TTC549 (cell line): ENCODE results near the gene GPSM1.

ENCODE experiments used
- FAIRE-seq: peaks from 2 replicates; lab custom pipeline; 2012; peaks lifted over from hg19 to GRCh38; lab: Jason Lieb, UNC

The GPSM1 gene

GRCh38 chr9:136377341-136378169, 50.2 kb downstream of the GPSM1 start:
- FAIRE-seq: no peak

- FAIRE-seq: no peak
These were observed 51.0 kb downstream of the GPSM1 start for GRCh38 chr9:136378170-136379002.

GRCh38 chr9:136379003-136379287, 51.6 kb downstream of the GPSM1 start:
- no peak for FAIRE-seq

GRCh38 chr9:136379401-136379800, 52.1 kb downstream of the GPSM1 start:
- no peak for FAIRE-seq

GRCh38 chr9:136379891-136380290, 52.6 kb downstream of the GPSM1 start:
- no peak for FAIRE-seq

DNA sequence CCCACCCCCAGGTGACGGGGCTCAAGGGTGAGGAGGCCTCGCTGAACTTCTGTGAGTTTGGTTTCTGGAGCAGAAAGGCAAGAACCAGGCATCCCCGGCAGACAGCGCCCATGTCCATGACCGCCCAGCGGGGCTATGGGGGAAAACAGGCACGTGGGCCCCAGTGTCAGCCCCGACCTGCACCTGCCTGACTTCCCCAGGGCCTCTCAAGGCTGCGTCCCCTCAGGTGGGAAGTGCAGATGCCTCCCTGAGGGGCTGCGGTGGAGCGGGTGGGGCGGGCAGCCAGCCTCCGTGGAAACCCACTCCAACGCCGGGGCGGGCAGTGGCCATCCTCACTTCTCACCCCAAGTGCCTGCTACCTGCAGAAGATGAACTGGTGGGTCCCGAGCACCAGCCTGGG, 53.0 kb downstream of the GPSM1 start:
- no peak for FAIRE-seq

DNA sequence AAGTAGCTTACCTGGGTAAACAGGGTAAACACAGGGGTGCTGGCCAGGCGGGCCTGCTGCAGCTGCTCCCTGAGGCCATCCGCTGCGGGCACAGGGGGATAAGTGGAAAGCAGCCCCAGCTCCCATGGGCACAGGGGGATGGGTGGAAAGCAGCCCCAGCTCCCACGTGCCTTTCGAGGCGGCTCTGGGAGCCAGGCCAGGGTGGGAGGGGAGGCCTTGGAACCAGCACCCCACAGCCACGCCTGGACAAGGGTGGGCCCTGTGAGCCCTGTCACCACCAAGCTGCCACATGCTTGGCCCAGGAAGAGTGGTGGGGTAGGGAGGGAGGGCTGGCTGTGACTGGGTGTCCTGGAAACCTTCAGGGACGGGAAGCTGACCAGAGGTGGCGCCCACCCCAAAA, 54.0 kb downstream of the GPSM1 start:
- FAIRE-seq: no peak

DNA sequence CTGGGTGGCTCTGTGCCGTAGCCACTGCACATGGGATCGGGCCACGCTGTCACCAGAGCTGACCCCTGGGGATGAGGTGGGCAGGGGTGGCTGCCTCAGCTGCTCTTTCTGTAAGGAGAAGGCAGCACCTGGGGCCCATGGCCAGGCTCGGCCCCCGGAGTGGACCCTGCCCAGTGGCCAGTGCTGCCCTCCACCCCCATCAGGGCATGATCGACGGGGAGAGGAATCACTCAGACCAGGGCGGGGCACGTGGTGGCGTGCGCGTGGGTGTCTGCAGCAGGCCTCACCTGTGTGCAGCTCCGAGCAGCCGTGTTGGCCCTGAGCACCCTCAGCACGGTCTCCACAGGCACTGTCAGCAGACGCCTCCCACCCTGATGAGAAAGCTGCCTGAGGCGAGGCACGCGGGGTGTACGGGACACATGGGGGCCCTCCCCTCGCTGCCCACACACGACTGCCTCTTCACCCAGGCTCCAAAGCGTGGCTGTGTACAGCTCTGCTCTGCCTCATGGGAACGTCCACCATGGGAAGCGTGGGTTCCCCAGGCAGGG, 54.7 kb downstream of the GPSM1 start:
- no peak for FAIRE-seq

DNA sequence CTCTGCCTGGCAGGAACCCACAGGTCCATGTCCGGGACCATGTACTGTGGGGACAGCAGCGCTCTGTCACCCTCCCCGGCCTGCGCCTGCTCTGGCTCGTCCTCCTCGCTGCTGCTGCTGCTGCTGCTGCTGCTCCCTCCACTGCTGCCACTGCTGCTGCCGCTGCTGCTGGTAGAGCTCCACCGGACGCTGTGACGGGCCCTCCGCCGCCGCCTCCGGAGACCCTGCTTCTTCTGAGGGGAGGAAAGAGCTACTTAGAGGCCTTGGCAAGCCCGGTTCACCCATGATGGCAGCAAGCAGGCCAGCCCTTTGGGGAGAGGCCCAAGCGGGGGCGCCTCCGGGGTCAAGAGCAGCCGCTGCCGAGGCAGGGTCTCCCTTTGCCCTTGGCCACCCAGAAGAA, 56.1 kb downstream of the GPSM1 start:
- FAIRE-seq: no peak

GRCh38 chr9:136385015-136385414, 57.7 kb downstream of the GPSM1 start:
- no peak for FAIRE-seq

DNA sequence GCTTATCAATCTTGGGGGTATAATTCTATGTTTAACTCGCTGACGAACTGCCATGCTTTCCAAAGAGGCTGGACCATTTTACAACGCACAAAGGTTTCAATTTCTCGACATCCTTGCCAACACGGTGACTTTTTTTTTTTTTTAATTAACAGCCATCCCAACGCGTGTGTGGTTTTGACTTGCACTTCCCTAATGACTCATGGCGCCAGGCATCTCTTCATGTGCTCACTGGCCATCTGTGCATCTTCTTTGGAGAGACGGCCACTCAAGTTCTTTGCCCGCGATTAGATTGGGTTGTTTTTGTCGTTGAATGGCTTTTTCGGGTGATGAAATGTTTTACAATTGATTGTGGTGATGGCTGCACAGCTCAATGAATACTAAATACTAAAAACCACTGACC, 58.7 kb downstream of the GPSM1 start:
- FAIRE-seq: no peak

DNA sequence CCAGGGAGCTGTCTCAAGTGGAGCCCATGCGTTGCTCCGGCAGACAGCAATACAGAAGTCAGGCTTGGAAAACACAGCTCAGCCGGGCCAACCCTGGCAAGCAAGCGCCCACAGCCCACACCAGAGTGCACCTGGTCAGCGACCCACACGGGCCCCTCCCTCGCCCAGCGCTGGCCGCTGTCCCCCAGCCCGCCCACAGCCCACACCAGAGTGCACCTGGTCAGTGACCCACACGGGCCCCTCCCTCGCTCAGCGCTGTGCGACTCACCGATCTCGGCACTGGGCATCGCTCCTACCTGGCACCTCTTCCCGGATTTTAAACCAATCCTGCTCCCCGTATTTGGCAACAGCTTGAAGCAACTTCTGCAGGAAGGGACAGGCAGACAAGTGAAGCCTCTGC, 59.9 kb downstream of the GPSM1 start:
- no peak for FAIRE-seq

- FAIRE-seq: no peak
These were observed 62.1 kb downstream of the GPSM1 start for GRCh38 chr9:136389396-136389795.

DNA sequence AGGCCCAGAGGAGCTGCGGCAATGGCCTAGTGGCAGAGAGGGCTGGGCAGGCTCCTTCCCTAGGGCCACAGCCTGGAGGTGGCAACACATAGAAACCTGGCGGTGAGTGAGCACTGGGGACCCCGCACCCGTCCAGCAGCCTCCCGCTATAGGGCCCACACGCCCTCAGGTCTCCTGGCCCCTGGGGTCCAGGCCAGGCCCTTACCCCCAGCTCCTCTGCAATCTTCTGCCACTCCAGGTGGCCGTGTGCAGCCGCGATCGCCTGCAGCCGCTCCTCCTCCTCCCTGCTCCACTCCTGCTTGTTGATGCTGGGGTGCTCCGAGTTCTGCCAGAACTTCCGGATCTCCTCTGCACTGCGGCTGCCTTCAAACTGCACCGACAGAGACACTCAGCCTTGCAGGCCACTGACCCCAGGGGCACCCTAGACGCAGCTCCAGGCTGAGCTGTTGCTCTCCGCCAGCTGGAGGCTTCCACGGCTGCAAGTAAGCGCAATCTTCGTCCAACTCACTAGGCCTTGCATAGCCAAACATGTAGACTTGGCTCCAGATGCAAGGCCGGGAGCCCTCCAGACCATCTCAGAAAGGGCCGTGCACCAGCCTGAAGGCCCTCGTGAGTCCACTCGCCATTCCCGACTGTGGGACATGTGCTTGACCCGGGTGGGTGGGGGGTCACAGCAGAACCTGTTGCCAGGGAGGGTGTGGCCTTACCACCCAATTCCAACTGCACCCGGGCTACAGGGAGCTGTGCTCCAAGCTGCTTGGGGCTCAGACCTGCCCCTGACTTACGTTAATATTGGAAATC, 64.6 kb downstream of the GPSM1 start:
- no peak for FAIRE-seq

GRCh38 chr9:136392538-136393449, 65.5 kb downstream of the GPSM1 start:
- no peak for FAIRE-seq

GRCh38 chr9:136393531-136393930, 66.2 kb downstream of the GPSM1 start:
- no peak for FAIRE-seq

DNA sequence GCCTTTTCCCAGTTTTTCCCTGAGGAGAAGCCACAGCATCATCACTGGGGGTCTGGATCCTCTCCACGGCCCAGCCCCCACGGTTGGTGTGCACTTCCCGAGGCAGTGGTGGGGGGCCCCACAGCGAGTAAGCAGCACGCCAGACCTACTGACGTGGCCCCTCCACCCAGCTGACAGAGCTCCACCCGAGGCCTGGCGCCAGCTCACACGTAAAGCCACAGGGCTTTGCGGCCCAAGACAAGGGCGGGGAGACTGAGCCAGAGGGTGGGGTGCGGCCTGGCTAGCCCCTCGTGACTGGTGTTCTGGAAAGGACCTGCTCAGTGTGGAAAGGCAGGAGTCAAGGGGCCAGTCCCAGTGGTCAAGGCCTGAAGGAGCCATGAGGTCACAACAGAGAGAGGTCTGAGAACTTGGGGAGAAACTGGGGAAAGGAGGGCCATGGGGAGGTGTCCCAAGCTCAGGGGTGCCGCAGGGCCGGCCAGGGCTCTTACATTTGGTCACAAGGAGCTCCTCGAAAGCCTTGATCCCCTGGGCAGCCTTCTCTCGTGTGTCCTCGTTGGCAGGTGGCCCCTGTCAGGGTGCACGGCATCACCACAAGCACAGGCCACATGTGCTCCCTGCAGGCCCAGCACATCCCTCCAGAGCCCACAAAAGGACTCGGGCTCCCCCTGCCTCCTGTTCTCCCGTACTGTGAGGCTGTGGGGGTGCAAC, 67.1 kb downstream of the GPSM1 start:
- no peak for FAIRE-seq

- FAIRE-seq: no peak
These were observed 67.6 kb downstream of the GPSM1 start for GRCh38 chr9:136395020-136395340.

- FAIRE-seq: no peak
These were observed 68.2 kb downstream of the GPSM1 start for GRCh38 chr9:136395345-136396218.

GRCh38 chr9:136396219-136396515, 68.8 kb downstream of the GPSM1 start:
- no peak for FAIRE-seq
